B cell (primary cell): ENCODE results near the gene OTOA.
"Not testable (repeated sequence)": the region's sequence is repeated elsewhere in the genome, so short reads cannot be mapped to it uniquely, and the experiment has no call there.

ENCODE experiments used
- CTCF ChIP-seq: fragments of 200-600 bp; IDR thresholded peaks from one replicate; pipeline ENCODE4 v1.8.0; 2022; ENCODE audit warnings: antibody characterized with exemption, mild to moderate bottlenecking
- EZH2 ChIP-seq: IDR thresholded peaks from 2 replicates; pipeline ENCODE4 v1.6.1; 2012; ENCODE audit warnings: borderline replicate concordance, low read depth, mild to moderate bottlenecking, moderate library complexity, low read length; ENCODE audit not compliant: insufficient read depth, poor library complexity, severe bottlenecking

- TF ChIP-seq CTCF, EZH2: not testable (repeated sequence)
Observed at GRCh38 chr16:21780525-21780924, 116.8 kb downstream of the OTOA start.
